HK-2 (cell line): ENCODE measurements around the gene GNB1L.
A peak's percentile ranks its signal among the peaks of the same experiment; 100 is the strongest.

Experiments used
- DNase-seq: peaks from one replicate; pipeline ENCODE4 v3.0.0-alpha.2; 2018; ENCODE audit not compliant: unreplicated experiment

Gene GNB1L

GRCh38 chr22:19863571-19863970 lies 8.9 kb upstream of the GNB1L start:
- no peak for DNase-seq

DNA sequence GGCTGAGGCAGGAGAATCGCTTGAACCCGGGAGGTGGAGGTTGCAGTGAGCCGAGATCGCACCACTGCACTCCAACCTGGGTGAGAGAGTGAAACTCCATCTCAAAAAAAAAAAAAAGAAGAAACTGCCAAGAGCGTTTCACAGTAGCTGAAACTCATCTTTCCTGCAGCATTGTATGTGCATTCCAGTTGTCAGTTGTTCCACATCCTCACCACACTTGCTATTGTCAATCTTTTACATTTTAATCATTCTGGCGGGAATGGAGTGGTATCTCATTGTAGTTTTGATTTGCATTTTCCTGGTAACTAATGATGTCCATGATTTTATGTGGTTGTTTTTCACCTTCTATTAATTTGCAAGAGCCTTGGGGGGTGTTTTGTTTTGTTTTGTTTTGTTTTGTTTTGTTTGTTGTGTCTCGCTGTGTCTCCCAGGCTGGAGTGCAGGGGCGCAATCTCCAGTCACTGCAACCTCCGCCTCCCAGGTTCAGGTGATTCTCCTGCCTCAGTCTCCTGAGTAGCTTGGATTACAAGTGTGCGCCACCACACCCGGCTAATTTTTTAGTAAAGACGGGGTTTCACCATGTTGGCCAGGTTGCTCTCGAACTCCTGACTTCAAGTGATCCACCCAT lies 8.1 kb upstream of the GNB1L start:
- no peak for DNase-seq

- DNase-seq: no peak
These were observed 5.3 kb upstream of the GNB1L start for GRCh38 chr22:19859861-19860510.

DNA sequence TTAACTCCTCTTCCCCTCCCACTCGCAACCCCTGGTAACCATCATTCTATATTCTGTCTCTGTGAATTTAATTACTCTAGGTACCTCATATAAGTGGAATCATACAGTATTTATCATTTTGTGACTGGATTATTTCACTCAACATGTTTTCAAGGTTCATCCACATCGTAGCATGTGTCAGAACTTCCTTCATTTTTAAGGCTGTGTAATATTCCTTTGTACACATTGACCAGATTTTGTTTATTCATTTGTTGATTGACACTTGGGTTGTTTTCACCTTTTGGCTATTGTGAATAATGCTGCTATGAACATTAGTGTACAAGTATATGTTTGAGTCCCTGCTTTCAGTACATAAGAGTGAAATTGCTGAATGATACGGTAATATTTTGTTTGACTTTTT lies 2.7 kb upstream of the GNB1L start:
- no peak for DNase-seq

GRCh38 chr22:19855504-19856409 lies 1.1 kb upstream of the GNB1L start:
- peak; percentile 74 for DNase-seq

DNA sequence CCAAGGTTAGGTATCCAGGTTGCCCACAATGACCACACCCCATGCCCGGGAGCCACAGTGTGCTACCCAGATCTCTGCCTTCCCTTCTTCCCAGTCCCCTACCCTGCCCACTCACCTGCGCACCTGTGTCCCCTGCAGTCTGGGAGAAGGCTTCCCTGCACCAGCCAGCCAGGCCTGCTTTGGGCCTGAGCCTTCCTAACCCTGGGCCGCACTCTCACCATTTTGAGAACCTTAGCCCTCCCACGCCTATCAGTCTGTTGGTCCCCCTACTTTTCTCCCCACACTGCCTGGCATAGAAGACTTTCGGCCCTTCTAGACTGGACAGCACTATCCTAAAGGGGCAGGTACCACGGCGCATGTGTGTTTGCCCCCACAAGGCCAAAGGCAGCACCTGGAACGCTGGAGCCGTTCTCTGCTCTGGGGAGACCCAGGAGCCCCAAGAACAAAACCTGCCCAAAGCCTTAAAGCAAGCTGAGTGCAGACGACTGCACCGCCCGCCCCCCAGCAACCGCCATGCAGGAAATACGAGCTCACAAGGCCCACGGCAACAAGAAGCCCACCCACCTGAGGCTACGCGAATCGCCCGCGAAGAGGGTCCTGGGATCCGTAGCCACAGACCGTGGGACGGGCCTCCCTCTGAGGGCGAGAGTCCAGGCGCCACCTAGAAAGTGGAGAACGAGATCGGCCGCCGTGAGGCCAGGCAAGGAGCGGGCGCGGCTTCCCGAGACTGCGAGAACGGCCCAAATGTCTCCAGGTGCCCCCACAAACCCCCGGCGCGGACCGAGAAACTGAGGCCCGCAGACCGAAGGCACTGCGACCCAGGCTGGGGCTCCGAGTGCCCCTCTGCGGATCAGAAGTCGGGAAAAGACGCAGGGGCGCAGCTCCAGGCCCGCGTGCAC lies 546 bp downstream of the GNB1L start:
- DNase-seq: no peak

DNA sequence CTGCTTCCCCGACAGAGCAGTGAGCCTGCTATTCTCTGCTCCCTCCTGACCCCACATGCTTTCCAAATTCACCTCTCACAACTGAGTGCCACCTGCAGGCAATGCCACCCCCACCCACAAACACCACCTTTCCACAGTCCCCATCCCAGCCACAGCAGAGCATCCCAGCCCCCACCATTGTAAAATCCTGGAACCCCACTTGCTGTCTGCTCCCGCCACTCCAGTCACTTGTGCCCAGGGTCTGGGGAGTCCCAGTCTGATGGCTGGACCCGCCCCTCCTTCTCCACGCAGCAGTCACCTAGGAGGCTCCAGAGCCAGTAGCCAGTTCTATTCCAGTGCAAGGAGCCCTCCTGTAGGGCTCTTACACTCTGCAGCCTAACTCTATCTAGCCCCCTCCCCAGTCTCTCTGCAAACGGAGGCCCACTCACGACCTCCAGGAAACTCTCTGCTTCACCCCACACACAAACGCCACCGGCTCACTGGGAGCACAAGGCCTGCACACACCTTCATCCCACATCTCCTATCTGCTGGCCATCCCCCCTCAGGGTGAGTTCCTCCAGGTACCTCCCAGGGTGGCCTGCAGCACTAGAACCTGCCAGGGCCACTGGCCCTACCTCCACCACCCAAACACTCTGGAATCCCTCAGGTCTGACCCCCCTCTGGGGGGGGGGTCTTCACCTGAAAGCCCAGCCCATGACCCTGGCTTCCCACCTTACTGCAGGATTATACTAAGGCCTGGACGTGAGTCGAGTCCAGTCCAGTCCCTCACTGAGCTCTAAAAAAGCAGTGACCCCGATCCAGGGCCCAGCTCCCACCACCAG lies 1.4 kb downstream of the GNB1L start:
- no peak for DNase-seq

- no peak for DNase-seq
These were observed 2.4 kb downstream of the GNB1L start for GRCh38 chr22:19852177-19852781.

DNA sequence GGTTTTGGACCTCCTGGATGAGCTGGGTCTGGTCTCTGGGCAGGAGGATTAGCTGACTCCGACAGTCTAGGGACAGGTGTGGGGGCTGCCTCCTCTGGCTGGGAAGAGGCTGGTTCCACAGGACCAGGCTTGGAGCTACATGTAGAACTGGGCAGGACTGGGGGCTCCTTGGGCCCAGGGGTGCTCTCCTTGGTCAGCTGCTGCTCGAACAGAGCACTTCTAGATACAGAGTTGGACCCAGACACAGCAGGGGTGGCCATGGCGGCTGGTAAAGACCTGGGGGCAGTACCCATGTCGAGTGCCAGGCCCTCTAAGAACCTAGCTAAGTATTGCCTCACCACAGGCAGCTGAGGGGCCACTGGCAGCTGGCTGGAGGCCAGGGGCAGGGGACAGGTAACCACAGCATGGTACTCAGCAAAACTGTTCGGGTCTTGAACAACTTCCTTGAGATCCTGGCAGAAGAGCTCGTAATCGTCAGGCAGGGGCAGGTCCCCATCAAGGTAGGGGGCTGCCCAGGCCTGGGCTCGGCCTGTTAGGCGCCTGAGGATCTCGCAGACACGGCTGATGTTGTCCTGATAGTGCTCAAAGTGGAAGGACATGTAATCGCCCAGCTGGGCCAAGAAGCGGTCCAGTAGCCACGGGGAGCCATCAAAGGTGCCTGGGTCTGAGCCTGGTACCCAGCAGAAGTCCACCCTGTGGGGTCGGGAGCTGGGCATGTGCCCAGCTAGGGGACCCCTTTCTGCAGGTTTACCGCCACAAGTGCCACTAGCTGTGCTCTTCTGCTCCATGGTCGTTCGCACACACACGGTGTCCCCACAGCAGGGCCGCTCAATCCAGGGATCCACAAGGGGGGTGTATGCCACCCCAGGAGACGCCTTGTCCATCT lies 3.1 kb downstream of the GNB1L start:
- no peak for DNase-seq

- DNase-seq: no peak
These were observed 3.9 kb downstream of the GNB1L start for GRCh38 chr22:19850763-19851109.

GRCh38 chr22:19849835-19850762 lies 4.6 kb downstream of the GNB1L start:
- no peak for DNase-seq

DNA sequence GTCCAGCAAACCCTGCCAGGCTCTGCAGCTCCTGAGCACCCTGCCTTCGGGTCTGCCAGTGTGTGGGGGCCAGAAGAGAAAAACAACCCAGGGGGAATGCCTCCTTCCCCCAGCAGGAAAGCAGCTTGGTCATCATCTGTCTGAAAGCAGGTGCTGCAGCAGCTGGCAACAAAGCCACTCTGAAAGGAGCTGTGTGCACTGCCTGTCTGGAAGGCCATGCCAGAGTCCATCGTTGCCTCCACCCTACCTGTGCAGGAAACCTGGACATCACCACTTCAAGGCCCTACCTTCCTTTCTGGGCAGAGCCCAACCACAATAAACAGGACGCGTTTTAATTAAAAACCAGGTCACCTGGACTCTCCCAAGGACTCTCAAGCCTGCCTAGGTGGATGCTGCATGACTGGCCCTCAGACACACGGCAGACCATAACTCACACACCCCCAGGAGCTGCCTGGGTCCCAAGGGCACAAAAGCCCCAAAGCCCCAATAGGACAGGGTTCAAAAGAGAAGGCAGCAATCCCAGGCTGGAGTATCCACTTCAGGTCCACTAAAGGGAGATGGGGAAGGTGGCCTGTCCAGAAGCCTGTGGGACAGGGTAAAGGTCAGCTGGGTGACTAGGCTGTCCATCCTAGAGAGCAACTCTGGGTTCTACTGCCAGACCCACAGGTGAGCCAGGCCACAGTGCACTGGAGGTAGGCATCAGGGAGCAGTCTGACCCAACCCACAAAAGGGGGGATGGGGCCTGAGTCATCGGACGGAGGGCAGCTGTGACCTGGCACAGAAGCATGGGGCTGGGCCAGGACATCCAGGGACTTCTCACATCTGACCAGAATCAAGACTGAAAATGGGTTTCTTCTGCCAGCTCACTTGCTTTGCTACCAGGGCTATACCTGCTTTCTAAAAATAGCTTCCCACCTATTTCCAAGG lies 6.1 kb downstream of the GNB1L start:
- peak; percentile 57 for DNase-seq

- DNase-seq: no peak
These were observed 7.4 kb downstream of the GNB1L start for GRCh38 chr22:19847345-19847632.

DNA sequence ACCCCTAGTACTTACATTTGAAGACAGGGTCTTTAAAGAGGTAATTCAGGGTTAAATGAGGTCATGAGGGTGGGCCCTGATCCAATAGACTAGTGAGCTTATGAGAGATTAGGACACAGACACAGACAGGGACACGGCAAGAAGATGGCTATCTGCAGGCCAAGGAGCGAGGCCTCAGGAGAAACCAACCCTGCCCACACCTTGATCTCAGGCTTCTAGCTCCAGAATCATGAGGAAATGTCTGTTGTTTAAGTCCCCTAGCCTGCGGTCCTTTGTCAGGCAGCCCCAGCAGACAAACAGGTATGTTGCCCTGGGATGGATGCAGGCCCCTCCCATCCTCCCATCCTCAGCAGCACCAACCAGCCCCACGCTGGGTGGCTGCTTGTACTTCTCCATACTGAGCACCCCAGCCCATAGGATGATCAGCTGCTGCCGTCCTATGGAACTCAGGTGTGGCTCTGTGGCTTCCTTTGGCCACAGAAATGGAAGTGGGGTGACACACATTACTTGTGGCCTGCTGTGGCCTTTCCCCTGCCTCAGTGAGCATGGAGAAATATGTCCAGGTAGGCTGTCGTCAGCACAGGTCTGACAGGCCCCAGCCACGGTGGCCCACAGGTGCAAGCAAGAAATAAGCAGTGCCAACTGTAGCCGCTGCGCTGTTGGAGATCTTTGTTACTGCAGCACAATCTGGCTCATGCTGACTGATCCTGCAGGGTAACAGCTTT lies 7.9 kb downstream of the GNB1L start:
- no peak for DNase-seq

- no peak for DNase-seq
These were observed 9.5 kb downstream of the GNB1L start for GRCh38 chr22:19845054-19845722.

- DNase-seq: no peak
These were observed 10.2 kb downstream of the GNB1L start for GRCh38 chr22:19844377-19845053.
